ENCODE data around the gene H6PD.

DNA sequence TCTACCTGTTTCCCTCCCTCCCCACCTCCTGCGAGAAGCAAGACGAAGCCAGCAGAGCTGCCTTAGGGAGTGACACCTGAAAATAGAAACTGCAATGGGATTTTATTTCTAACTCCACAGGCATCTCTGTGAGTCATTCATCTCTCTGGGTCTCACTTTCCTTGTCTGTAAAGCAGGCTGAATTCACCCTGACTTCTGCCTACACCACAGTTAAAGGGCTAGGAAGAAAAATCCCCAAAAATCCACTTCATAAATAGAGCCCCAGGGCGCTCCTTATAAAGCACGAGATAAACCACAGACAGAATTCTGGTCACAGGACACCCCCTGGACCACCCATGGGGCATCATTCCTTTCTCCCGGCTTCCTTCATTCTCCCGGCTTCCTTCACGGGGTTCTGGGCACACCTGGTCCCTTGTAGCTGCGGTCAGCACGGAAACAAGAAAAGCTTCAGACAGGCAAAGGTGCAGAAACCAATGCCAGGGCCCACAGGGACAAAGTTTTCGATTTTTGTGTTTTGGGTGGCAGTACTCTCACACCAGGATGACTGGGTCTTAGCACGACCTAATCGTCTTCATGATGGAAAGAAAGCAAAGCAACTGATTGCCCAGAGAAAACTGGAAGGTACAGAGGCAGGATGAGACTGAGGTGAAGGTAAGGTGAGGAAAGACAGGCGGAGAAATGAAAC, 2.8 kb upstream of the H6PD start:
- no peak for TF ChIP-seq POLR2A (conservative IDR thresholded peaks at IDR 0.05)
- TF ChIP-seq CBFB (CRISPR knock-in tag; IDR thresholded peaks at IDR 0.05) = no peak
- no peak for TF ChIP-seq RCOR1 (IDR thresholded peaks at IDR 0.05; ENCODE audit: borderline replicate concordance in 1 of 2, low read depth in 2 of 2, low read length in 2 of 2)
- TF ChIP-seq, protein P1, sequence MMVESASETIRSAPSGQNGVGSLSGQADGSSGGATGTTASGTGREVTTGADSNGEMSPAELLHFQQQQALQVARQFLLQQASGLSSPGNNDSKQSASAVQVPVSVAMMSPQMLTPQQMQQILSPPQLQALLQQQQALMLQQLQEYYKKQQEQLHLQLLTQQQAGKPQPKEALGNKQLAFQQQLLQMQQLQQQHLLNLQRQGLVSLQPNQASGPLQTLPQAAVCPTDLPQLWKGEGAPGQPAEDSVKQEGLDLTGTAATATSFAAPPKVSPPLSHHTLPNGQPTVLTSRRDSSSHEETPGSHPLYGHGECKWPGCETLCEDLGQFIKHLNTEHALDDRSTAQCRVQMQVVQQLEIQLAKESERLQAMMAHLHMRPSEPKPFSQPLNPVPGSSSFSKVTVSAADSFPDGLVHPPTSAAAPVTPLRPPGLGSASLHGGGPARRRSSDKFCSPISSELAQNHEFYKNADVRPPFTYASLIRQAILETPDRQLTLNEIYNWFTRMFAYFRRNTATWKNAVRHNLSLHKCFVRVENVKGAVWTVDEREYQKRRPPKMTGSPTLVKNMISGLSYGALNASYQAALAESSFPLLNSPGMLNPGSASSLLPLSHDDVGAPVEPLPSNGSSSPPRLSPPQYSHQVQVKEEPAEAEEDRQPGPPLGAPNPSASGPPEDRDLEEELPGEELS (CRISPR knock-in tag; IDR thresholded peaks at IDR 0.05; ENCODE audit: borderline replicate concordance) = no peak
- no peak for TF ChIP-seq RFX5 (IDR thresholded peaks at IDR 0.05; ENCODE audit: low read depth, low read length)
- TF ChIP-seq MYBL2 (IDR thresholded peaks at IDR 0.05; ENCODE audit: low read depth) = no peak
- no peak for TF ChIP-seq MYBL2 (CRISPR knock-in tag; IDR thresholded peaks at IDR 0.05; ENCODE audit: borderline replicate concordance)
- TF ChIP-seq, protein P2, sequence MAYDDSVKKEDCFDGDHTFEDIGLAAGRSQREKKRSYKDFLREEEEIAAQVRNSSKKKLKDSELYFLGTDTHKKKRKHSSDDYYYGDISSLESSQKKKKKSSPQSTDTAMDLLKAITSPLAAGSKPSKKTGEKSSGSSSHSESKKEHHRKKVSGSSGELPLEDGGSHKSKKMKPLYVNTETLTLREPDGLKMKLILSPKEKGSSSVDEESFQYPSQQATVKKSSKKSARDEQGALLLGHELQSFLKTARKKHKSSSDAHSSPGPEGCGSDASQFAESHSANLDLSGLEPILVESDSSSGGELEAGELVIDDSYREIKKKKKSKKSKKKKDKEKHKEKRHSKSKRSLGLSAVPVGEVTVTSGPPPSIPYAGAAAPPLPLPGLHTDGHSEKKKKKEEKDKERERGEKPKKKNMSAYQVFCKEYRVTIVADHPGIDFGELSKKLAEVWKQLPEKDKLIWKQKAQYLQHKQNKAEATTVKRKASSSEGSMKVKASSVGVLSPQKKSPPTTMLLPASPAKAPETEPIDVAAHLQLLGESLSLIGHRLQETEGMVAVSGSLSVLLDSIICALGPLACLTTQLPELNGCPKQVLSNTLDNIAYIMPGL (CRISPR knock-in tag; IDR thresholded peaks at IDR 0.05) = no peak
- TF ChIP-seq SMAD1 (IDR thresholded peaks at IDR 0.05; ENCODE audit: low read depth, low read length, partially characterized antibody) = no peak
- no peak for TF ChIP-seq NR2F6 (CRISPR knock-in tag; IDR thresholded peaks at IDR 0.05)
- no peak for TF ChIP-seq CTCF (IDR thresholded peaks at IDR 0.05 in 2 of 3, conservative IDR thresholded peaks at IDR 0.05 in 1 of 3; ENCODE audit: insufficient read depth in 2 of 3, low read depth in 1 of 3, low read length in 3 of 3)
- TF ChIP-seq ZNF444 (CRISPR knock-in tag; IDR thresholded peaks at IDR 0.05) = no peak
- TF ChIP-seq, protein P3, sequence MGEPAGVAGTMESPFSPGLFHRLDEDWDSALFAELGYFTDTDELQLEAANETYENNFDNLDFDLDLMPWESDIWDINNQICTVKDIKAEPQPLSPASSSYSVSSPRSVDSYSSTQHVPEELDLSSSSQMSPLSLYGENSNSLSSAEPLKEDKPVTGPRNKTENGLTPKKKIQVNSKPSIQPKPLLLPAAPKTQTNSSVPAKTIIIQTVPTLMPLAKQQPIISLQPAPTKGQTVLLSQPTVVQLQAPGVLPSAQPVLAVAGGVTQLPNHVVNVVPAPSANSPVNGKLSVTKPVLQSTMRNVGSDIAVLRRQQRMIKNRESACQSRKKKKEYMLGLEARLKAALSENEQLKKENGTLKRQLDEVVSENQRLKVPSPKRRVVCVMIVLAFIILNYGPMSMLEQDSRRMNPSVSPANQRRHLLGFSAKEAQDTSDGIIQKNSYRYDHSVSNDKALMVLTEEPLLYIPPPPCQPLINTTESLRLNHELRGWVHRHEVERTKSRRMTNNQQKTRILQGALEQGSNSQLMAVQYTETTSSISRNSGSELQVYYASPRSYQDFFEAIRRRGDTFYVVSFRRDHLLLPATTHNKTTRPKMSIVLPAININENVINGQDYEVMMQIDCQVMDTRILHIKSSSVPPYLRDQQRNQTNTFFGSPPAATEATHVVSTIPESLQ (CRISPR knock-in tag; IDR thresholded peaks at IDR 0.05) = no peak
- TF ChIP-seq TAF1 (IDR thresholded peaks at IDR 0.05; ENCODE audit: control insufficient read depth, extremely low read depth, insufficient read depth, low read length, severe bottlenecking) = no peak
